Memory B cell (primary cell): ENCODE measurements around the gene GGCX.
A peak's percentile ranks its signal among the peaks of the same experiment; 100 is the strongest.
"Not testable (repeated sequence)": the region's sequence is repeated elsewhere in the genome, so short reads cannot be mapped to it uniquely, and the experiment has no call there.

Experiments
- ATAC-seq: fragments of 150-1000 bp; cut with Tn5 transposase; 2 replicates; pipeline ENCODE4 v1.10.0; 2021; ENCODE audit warnings: low read depth, mild to moderate bottlenecking, moderate library complexity
- DNase-seq, 2 donors: peaks; one replicate each; pipeline ENCODE4 v3.0.0; 2022; ENCODE audit warnings: low spot score in 2 of 2
- H3K27ac Mint-ChIP-seq: one replicate; pipeline ENCODE4 v1.8.0; 2022; ENCODE audit warnings: mild to moderate bottlenecking, moderate library complexity, mixed read lengths
- H3K27me3 Mint-ChIP-seq: one replicate; pipeline ENCODE4 v1.8.0; 2022; ENCODE audit warnings: mixed read lengths
- H3K36me3 Mint-ChIP-seq: one replicate; pipeline ENCODE4 v1.8.0; 2022; ENCODE audit warnings: mild to moderate bottlenecking, mixed read lengths
- H3K4me1 Mint-ChIP-seq: one replicate; pipeline ENCODE4 v1.8.0; 2022; ENCODE audit warnings: mixed read lengths
- H3K4me3 Mint-ChIP-seq: one replicate; pipeline ENCODE4 v1.8.0; 2022; ENCODE audit warnings: mild to moderate bottlenecking, moderate library complexity, mixed read lengths
- H3K9me3 Mint-ChIP-seq: one replicate; pipeline ENCODE4 v1.8.0; 2022; ENCODE audit warnings: mixed read lengths

Gene GGCX

DNA sequence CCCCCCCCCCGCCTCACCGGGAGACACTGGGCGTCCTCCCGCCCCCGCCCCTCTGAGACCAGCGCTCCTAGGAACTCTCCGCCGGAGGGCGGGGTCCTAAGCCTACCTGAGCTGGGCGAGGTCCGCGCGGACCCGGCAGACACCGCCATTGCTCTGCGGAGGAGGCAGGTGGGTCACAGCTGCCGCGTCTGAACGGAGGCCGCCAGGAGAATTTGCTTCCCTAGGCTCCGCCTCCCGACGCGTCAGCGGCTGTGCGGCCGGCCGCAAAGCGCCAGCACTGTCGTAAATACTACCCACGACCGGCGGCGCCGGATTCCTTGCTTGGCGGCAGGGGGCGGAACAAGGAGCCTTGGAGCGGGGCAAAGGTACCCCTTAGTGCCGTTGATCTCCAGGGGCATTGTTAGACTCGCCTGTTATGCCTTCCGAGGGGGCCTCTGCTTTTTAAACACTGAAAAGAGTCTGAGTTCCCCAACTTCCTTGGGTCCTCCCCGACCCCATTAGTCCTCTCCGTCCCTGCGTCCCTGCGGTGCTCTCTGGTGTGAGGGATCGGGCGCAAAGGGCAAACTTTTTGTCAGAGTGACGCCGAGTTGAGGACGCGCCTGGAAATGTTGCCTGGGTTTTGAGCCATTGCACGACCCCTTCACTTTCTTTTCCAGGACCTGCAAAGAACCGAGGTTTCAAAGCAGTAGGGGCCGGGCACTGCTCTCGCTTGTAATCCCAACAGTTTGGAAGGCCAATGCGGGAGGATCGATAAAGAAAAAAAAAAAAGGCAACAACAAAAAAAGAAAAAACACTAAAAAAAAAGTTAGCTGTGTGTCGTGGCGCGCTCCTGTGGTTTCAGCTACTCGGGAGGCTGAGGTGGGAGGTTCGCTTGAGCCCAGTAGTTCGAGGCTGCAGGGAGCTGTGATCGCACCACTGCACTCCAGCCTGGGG is at the start of gene GGCX:
TSS of gene GGCX (minus strand) at position 214 of the 933 bp plus-strand sequence. CDS start at position 149, 65 bp downstream.
- H3K9me3 Mint-ChIP-seq: no peaks in the 10 kb centered on the region
- peak within 1 kb of the TSS; percentile 96 for H3K27ac Mint-ChIP-seq
- H3K36me3 Mint-ChIP-seq: peaks cover 2% of the 10 kb centered on the region
- no peaks in the 10 kb centered on the region for H3K27me3 Mint-ChIP-seq
- H3K4me3 Mint-ChIP-seq: peak within 1 kb of the TSS; percentile 98
- H3K4me1 Mint-ChIP-seq: peaks cover 12% of the 10 kb centered on the region
- DNase-seq (peak; percentile 81 to 83), ATAC-seq (peak; percentile 90)

DNA sequence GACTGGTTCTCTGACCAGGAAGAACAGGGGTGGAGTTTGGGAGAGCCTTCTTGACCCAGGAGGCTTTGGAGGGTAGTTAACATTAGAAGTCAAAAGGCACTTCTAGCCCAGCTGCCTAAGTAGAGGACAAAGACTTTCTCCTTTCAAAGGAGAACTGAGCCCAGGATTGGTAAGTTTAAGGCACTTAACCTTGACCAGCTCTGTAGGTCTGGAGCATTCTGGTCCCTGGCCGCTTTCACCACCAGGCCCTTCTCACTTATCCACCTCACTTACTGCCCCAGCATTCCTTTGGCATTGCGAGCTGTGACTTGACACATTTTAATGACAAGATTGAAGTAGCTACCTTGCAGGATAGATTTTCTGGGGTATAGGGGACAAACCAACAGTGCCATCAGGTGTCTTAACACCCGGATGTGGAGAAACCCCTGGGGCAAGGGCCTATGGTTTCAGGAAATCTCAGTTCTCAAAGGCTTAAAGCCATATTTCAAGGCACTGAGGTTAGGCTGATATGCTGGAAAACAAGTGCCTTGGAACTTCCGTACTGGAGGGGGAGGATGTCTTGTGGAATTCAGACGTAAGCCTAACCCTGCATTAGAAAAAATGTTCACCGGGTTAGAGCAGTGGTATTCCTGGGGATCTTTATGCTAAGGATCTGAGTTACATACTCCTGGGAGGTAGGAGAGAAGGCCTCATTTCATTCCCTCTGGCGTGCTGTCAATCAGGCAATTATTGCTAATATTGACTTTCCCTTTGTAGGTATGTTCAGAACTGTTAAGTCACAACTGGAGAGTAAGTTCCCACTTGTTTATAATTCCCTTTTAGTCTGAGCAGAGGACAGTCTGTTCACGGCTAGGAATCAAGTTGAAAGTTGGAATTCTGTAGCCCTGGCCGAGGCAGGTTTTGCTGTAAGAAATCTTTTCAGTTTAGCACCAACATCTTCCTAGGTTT is 46.2 kb upstream of the GGCX start:
- Mint-ChIP-seq H3K4me1 (peaks cover 24% of the 10 kb centered on the region), H3K36me3 (peaks cover 10% of the 10 kb centered on the region), H3K27ac (no peak overlapping the region), H3K27me3 (no peaks in the 10 kb centered on the region), H3K9me3 (no peaks in the 10 kb centered on the region), H3K4me3 (no peak overlapping the region)
- DNase-seq (no peak), ATAC-seq (no peak)

DNA sequence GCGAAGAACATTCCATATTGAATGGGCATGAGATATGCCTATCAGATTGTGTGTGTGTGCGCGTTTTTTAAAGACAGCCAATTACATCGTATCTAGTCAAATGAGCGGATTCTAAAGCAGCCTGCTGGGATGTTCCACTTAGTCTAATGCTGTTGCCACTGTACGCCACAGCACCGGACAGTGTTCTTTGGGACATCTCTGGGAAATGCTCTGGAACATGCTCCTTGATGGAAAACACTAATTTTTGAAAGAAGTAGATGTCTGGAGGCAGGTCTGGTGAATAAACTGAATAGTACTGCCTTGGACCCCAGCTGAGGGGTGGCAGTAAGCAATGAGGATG is 44.8 kb upstream of the GGCX start:
- no peaks in the 10 kb centered on the region for H3K27me3 Mint-ChIP-seq
- H3K4me1 Mint-ChIP-seq: peaks cover 28% of the 10 kb centered on the region
- peaks cover 10% of the 10 kb centered on the region for H3K36me3 Mint-ChIP-seq
- no peaks in the 10 kb centered on the region for H3K9me3 Mint-ChIP-seq
- no peak overlapping the region for H3K4me3 Mint-ChIP-seq
- no peak for DNase-seq
- no peak overlapping the region for H3K27ac Mint-ChIP-seq
- no peak for ATAC-seq

DNA sequence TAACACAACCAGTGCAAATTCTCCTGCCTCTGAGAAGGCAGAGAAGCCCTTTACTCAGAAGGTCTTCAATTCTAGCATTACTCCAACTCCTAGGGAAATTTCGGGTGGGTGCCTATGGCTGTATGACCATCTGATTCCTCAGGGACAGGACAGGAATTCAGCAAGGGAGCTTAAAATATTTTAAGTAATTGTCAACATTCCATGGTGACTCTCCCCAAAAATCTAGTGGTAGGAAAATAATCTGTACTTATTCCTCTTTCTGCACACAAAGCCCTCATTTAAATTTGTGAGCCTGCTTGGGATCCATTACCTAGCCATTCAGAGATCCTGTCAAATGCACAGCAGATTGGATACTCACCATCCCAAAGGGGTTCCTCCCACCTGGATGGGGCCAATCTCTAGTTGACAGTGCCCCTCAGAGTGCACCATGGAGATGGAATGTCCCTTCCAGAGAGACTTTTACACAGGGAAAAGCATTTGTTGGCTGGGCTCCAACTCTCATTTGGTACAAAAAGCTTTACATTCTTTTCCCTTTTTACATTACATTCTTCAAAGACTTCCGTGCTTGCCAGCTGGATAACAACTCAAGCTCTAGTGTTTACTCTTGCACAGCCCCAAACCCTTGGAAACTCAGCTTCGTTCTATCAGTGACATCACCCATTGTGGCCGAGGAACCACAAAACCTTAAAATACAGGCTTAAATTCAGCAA is 44.3 kb upstream of the GGCX start:
- Mint-ChIP-seq H3K36me3 (peaks cover 10% of the 10 kb centered on the region), H3K27ac (no peak overlapping the region), H3K9me3 (no peaks in the 10 kb centered on the region), H3K27me3 (no peaks in the 10 kb centered on the region), H3K4me1 (peaks cover 28% of the 10 kb centered on the region), H3K4me3 (no peak overlapping the region)
- DNase-seq (no peak), ATAC-seq (no peak)

DNA sequence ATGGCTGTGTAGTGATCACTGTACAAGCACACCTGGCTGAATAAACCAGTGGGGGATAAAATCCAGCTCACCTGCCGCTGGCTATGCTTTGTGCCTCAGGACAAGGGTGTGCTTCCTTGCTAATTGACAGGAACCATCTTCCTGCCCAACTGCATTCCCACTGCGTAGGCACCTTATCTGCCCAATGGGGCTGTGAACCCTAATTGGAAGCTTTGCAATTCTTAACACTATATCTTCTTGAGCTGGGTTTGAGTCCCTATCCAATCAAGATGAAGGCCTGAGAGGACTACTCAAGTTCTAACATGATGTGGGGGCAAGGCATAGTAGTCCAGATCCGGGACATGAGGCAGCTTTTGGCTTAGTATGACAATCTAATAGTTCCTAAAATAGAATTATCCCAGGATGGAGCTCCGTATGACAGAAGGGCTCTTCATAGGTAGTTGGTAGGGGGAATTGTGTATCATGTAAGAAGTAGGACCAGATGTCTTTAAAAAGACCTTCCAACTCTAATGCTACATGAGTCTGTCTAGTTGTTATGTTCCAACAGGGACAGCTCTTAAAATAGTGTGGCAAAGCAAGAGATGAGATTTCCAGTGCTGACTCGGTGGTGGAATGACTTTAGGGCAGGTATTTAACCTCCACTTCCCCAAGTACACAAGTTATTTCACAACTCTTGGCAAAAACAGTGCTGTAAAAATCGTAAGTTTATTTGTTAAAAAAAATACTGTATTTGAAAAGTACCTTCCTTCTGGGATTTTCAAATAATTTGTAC is 43.5 kb upstream of the GGCX start:
- H3K36me3 Mint-ChIP-seq: peaks cover 10% of the 10 kb centered on the region
- DNase-seq (no peak), ATAC-seq (no peak)
- no peaks in the 10 kb centered on the region for H3K9me3 Mint-ChIP-seq
- H3K4me3 Mint-ChIP-seq: no peak overlapping the region
- H3K27me3 Mint-ChIP-seq: no peaks in the 10 kb centered on the region
- peaks cover 22% of the 10 kb centered on the region for H3K4me1 Mint-ChIP-seq
- H3K27ac Mint-ChIP-seq: no peak overlapping the region

DNA sequence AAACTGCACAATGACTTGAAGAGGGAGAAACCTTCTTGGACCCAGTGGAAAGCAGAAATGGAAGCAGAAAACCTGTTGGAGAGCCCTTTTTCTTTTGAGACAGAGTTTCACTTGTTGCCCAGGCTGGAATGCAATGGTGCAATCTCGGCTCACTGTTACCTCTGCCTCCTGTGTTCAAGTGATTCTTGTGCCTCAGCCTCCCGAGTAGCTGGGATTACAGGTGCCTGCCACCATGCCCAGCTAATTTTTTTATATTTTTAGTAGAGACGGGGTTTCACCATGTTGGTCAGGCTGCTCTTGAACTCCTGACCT is 42.8 kb upstream of the GGCX start:
- not testable (repeated sequence) for ATAC-seq, DNase-seq, H3K9me3 Mint-ChIP-seq, H3K27me3 Mint-ChIP-seq, H3K4me3 Mint-ChIP-seq, H3K27ac Mint-ChIP-seq, H3K36me3 Mint-ChIP-seq
- peaks cover 22% of the 10 kb centered on the region for H3K4me1 Mint-ChIP-seq

DNA sequence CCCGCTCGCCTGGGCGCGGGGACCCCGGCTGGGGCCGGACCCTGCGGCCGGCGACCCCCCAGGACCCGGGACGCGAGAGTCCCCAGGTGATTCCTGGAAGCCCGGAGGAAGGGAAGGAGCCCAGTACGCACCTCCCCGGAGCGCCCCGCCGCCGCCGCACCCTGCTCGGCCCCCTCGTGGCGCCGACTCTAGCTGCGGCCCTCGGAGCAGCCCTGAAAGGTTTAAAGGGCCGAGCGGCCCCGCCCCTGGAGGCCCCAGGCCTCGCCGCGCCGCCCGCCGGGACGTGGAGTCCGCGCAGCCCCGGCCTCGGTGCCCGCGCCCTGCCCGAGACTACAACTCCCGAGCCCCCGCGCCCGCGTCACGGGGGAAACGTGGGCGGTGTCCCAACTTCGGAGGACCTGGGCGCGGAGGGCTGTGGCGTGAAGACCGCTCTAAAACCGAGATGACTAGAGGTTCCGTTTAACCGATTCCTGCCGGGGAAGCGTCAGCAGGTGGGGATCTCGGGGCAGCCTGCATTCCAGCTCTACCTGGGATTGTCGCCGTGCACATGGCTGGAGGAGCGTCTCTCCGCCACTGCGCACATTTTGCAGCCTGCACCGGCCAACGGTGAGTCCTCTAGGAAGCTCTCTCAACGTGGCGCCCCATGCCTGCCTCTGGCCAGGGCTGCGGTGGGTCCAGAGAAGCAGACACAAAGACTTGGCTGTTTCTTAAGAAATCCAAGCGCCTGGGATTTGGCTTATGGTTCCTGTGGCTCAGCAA is 41.4 kb upstream of the GGCX start, which contains the start of gene TMEM150A:
TSS of gene TMEM150A (minus strand) at position 223 of the 759 bp plus-strand sequence. CDS start 750 bp downstream, outside the sequence.
- peak; percentile 84 to 87 for DNase-seq
- peak; percentile 96 for ATAC-seq
- Mint-ChIP-seq H3K4me1 (peaks cover 18% of the 10 kb centered on the region), H3K4me3 (peak within 1 kb of the TSS; percentile 91), H3K27me3 (no peaks in the 10 kb centered on the region), H3K27ac (peak within 1 kb of the TSS; percentile 86), H3K9me3 (no peaks in the 10 kb centered on the region), H3K36me3 (peaks cover 2% of the 10 kb centered on the region)

DNA sequence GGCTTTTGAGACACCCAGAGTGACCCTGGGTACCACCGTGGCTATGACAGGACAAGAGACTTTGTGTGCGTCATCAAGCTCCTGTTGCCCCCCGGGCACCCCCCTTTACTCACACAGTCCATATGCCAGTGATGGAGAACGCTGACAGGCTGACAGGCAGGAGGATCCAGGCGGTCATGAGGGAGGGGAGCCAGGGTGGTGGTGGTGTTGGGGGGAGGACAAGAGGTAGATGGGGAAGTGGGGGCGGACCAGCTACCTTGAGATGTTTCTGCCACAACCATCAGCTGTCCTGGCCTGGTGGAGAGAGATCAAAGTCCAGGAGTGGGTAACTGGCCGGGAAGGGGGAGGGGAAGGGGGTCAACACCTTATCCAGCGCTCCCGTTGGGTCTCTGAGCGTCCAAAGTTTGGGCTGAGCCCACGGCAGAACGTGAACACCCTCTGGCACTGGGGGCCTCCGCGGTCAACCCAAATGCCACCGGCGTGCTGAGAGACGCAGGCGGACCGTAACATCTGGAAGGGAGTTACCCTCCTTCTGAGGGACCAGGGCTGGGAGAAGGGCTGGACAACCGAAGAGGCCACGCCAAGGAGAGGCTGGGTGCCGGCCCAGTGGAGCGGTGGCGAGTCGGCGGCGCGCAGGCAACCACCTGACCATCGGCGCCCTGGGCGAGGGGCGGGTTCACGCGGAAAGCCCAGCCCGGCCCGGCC is 40.6 kb upstream of the GGCX start:
- H3K36me3 Mint-ChIP-seq: peaks cover under 1% of the 10 kb centered on the region
- DNase-seq (peak in 1 of 2 donors; percentile 41), ATAC-seq (peak; percentile 18)
- H3K4me3 Mint-ChIP-seq: peak overlapping the region; percentile 84
- peak overlapping the region; percentile 56 for H3K27ac Mint-ChIP-seq
- peaks cover 18% of the 10 kb centered on the region for H3K4me1 Mint-ChIP-seq
- no peaks in the 10 kb centered on the region for H3K27me3 Mint-ChIP-seq
- no peaks in the 10 kb centered on the region for H3K9me3 Mint-ChIP-seq

DNA sequence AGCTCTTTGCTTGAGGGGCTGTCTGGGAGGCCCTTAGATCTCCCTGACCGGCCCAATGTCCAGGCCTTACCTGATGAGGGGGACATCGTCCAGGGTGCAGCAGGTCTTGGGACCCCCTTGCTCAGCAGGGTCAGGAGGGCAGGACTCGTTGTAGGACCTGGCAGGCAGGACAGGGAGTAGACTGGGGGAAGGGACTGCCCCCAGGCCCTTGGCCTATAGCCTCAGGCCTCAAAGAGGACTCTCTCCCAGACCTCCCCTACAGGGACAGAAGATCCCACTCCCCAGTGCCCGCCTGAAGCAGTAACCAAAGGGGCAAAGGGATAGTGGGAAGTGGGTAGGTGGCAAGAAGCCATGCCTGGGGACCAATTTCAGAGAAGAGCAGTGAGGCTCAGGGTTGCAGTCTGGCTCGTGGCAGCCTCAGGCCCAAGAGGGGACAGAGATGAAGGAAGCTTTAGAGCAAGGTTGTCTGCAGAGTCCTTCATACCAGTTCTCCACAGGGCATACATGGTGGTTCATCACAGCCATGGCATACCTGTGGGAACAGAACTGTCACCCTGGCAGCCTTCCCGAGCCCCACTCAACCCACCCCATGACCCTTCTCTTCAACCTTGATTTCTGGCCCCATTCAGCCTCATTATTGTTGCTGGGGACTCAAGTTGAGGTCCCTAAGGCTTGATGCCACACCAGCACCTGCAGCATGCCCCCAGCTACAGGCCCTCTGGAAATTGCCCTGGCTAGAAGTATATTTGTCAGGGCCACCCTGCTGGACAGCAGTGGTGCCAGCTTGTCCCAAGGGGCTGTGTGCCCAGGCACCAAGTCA is 39.9 kb upstream of the GGCX start:
- DNase-seq: no peak
- Mint-ChIP-seq H3K9me3 (no peaks in the 10 kb centered on the region), H3K36me3 (no peaks in the 10 kb centered on the region), H3K4me1 (peaks cover 23% of the 10 kb centered on the region), H3K27ac (peak overlapping the region; percentile 56), H3K27me3 (no peaks in the 10 kb centered on the region), H3K4me3 (peak overlapping the region; percentile 84)
- no peak for ATAC-seq

DNA sequence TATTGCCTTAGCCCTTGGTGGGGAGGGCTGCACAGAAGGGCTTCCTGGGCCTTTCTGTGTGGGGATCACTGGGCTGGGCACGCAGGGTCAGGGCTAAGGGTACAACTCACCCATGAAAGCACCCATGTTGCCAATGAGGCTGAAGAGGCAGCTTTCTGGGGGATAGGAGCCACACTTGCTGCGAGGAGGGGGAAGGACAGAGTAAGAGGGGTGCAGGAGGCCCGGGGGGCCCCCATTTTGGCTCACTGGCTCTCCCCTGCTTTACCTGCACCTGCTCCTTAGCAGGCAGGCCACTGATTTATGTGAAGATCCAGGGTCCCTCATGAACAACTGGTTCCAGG is 38.9 kb upstream of the GGCX start:
- peaks cover 22% of the 10 kb centered on the region for H3K4me1 Mint-ChIP-seq
- no peaks in the 10 kb centered on the region for H3K9me3 Mint-ChIP-seq
- H3K27me3 Mint-ChIP-seq: no peaks in the 10 kb centered on the region
- ATAC-seq (no peak), DNase-seq (no peak)
- peaks cover 2% of the 10 kb centered on the region for H3K36me3 Mint-ChIP-seq
- no peak overlapping the region for H3K4me3 Mint-ChIP-seq
- no peak overlapping the region for H3K27ac Mint-ChIP-seq

DNA sequence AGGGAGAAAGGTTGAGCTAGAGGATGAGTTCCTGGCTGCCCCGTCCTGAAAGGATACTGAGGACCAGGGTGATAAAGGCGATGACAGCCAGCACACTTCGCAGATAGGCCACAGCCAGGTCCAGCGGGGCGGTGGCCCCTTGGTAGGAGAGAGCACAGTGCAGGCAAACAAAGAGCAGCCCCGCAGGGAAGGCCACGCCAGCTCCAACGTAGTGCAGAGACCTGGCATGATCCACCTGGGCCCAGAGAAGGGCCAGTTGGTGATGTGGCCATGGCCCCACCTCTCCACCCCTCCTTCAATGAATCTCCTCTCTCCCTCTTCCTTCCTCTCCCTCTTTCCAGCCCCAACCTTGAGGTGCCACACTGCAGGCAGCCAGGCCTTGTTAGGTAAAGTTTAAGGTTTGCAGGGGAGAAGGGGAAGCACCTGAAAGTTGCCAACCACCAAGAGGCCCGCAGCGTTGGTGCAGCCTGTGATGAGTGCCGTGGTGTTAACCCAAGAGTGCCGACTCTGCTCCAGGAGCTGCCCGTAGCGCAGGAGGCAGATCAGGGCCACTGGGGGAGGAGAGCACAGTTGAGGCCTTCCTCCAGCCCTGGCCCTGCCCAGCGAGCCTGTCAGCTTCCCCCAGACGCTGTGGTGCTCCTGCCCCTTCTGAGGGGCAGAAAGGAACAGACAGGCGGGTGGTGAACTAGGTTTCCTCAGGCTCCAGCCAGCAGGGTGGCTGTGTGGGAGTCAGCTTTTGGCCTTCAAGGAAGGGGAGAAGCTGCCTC is 38.4 kb upstream of the GGCX start:
- ATAC-seq: no peak

More for the DNA sequence above, 38.4 kb upstream of the GGCX start:
- no peak for DNase-seq
- Mint-ChIP-seq H3K4me1 (peaks cover 24% of the 10 kb centered on the region), H3K36me3 (peaks cover 2% of the 10 kb centered on the region), H3K27me3 (no peaks in the 10 kb centered on the region), H3K27ac (no peak overlapping the region), H3K9me3 (no peaks in the 10 kb centered on the region), H3K4me3 (no peak overlapping the region)
